ENCODE measurements around the gene TP53RK.

- TF ChIP-seq CTCF (IDR thresholded peaks at IDR 0.05) (no peak), POLR2A (IDR thresholded peaks at IDR 0.05) (no peak), POLR2AphosphoS5 (IDR thresholded peaks at IDR 0.05) (no peak)
Observed at GRCh38 chr20:46657618-46658017, 31.6 kb downstream of the TP53RK start.
